Measurements from ENCODE around the gene FCRL4. TPM values are rescaled to one million over a fixed set of nuclear protein-coding genes. Genes with fewer than 3 reads are reported as not detected.

Gene FCRL4
- total and polyA plus RNA-seq, 4 donors, result not detected

DNA sequence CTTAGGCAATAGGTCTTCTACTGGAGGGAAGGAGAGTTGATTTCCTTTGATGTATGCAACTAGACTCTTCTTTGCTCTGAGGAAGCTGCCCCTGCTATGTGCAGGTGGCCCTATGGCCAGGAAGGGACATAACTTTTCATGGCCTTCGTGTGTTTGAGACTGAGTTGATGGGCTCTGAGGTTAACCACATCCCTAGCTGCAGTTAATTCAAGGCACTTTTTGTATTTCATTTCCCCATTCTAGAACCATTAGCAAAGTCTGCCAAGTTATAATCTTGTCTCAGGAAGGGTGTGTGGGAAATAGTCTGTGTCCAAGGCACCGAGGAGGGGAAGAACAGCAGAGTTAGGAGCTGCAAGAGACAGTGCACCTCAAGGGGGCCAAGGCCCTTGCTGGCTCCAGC lies 2.5 kb downstream of the FCRL4 start:
- Histone ChIP-seq H3K9me3 (ENCODE audit: control insufficient read depth in 4 of 4, low read length in 3 of 4) (no peaks in the 10 kb centered on the region), H3K27ac (ENCODE audit: low read depth in 1 of 2, low read length in 2 of 2) (no peak overlapping the region), H3K36me3 (ENCODE audit: control insufficient read depth in 4 of 4, insufficient read depth in 3 of 4, low read depth in 1 of 4, low read length in 3 of 4) (no peaks in the 10 kb centered on the region), H3K4me1 (ENCODE audit: control insufficient read depth in 4 of 4, insufficient read depth in 4 of 4, low read length in 3 of 4) (no peaks in the 10 kb centered on the region), H3K27me3 (ENCODE audit: control insufficient read depth in 4 of 4, insufficient read depth in 4 of 4, low read length in 3 of 4) (peaks cover 0 to 3% (median under 1%) of the 10 kb centered on the region in 4 donors), H3K9ac (ENCODE audit: low read depth in 1 of 2, low read length in 2 of 2) (no peak overlapping the region), H3K4me3 (ENCODE audit: low read depth in 1 of 3, low read length in 3 of 3) (no peak overlapping the region)
- TF ChIP-seq YY1 (IDR thresholded peaks at IDR 0.05), result no peak
- no peak for TF ChIP-seq EGR1 (IDR thresholded peaks at IDR 0.05; ENCODE audit: low read depth in 2 of 2)
- no peak for TF ChIP-seq GABPA (IDR thresholded peaks at IDR 0.05 in 1 of 2, conservative IDR thresholded peaks at IDR 0.05 in 1 of 2)
- no peak for TF ChIP-seq ATF3 (IDR thresholded peaks at IDR 0.05)
- no peak for TF ChIP-seq HNF4G (IDR thresholded peaks at IDR 0.05)
- TF ChIP-seq RXRA (IDR thresholded peaks at IDR 0.05), result no peak
- no peak for TF ChIP-seq JUND (IDR thresholded peaks at IDR 0.05)
- no peak for TF ChIP-seq MAX (IDR thresholded peaks at IDR 0.05)
- TF ChIP-seq, protein P1, sequence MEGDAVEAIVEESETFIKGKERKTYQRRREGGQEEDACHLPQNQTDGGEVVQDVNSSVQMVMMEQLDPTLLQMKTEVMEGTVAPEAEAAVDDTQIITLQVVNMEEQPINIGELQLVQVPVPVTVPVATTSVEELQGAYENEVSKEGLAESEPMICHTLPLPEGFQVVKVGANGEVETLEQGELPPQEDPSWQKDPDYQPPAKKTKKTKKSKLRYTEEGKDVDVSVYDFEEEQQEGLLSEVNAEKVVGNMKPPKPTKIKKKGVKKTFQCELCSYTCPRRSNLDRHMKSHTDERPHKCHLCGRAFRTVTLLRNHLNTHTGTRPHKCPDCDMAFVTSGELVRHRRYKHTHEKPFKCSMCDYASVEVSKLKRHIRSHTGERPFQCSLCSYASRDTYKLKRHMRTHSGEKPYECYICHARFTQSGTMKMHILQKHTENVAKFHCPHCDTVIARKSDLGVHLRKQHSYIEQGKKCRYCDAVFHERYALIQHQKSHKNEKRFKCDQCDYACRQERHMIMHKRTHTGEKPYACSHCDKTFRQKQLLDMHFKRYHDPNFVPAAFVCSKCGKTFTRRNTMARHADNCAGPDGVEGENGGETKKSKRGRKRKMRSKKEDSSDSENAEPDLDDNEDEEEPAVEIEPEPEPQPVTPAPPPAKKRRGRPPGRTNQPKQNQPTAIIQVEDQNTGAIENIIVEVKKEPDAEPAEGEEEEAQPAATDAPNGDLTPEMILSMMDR (IDR thresholded peaks at IDR 0.05; ENCODE audit: low read depth, low read length, missing input control), result no peak
- DNase-seq (ENCODE audit: low spot score), result no peak
- 52% methylated on average over 2 of the region's 2 CpGs for WGBS

DNA sequence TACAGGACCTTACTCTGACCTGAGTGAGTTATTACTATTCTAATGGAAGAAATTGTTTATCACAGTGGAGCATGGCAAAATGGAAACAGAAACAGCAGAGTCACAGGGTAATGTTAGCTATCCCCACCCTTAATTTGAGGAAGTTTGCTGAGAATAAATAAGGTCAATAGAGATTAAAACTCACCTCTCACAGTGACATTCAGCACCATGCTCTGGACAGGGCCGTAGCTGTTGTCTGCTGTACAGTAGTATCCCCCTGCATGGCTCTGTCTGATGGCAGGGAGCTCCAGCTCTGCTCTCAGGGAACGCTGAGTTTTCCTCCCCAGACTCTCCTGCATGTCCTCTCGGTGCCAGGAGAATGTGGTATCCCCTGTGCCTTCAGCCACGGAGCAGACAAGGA lies 11.9 kb downstream of the FCRL4 start:
- DNase-seq (ENCODE audit: low spot score), result no peak
- no peak overlapping the region for H3K9ac ChIP-seq (ENCODE audit: low read depth in 1 of 2, low read length in 2 of 2)
- 49% methylated on average over 4 of the region's 4 CpGs for WGBS
- H3K36me3 ChIP-seq (ENCODE audit: control insufficient read depth in 4 of 4, insufficient read depth in 3 of 4, low read depth in 1 of 4, low read length in 3 of 4), result no peaks in the 10 kb centered on the region
- H3K27ac ChIP-seq (ENCODE audit: low read depth in 1 of 2, low read length in 2 of 2), result no peak overlapping the region
- H3K9me3 ChIP-seq (ENCODE audit: control insufficient read depth in 4 of 4, low read length in 3 of 4), result peaks cover 0 to 2% (median 0%) of the 10 kb centered on the region in 4 donors
- peaks cover 0 to 12% (median 2%) of the 10 kb centered on the region in 4 donors for H3K27me3 ChIP-seq (ENCODE audit: control insufficient read depth in 4 of 4, insufficient read depth in 4 of 4, low read length in 3 of 4)
- H3K4me1 ChIP-seq (ENCODE audit: control insufficient read depth in 4 of 4, insufficient read depth in 4 of 4, low read length in 3 of 4), result no peaks in the 10 kb centered on the region
- TF ChIP-seq, protein P2, sequence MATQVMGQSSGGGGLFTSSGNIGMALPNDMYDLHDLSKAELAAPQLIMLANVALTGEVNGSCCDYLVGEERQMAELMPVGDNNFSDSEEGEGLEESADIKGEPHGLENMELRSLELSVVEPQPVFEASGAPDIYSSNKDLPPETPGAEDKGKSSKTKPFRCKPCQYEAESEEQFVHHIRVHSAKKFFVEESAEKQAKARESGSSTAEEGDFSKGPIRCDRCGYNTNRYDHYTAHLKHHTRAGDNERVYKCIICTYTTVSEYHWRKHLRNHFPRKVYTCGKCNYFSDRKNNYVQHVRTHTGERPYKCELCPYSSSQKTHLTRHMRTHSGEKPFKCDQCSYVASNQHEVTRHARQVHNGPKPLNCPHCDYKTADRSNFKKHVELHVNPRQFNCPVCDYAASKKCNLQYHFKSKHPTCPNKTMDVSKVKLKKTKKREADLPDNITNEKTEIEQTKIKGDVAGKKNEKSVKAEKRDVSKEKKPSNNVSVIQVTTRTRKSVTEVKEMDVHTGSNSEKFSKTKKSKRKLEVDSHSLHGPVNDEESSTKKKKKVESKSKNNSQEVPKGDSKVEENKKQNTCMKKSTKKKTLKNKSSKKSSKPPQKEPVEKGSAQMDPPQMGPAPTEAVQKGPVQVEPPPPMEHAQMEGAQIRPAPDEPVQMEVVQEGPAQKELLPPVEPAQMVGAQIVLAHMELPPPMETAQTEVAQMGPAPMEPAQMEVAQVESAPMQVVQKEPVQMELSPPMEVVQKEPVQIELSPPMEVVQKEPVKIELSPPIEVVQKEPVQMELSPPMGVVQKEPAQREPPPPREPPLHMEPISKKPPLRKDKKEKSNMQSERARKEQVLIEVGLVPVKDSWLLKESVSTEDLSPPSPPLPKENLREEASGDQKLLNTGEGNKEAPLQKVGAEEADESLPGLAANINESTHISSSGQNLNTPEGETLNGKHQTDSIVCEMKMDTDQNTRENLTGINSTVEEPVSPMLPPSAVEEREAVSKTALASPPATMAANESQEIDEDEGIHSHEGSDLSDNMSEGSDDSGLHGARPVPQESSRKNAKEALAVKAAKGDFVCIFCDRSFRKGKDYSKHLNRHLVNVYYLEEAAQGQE (IDR thresholded peaks at IDR 0.05), result peak; percentile 90
- TF ChIP-seq YY1 (IDR thresholded peaks at IDR 0.05), result no peak
- H3K4me3 ChIP-seq (ENCODE audit: low read depth in 1 of 3, low read length in 3 of 3), result no peak overlapping the region

- WGBS, result 82% methylated on average over 3 of the region's 3 CpGs
- Histone ChIP-seq H3K27me3 (ENCODE audit: control insufficient read depth in 4 of 4, insufficient read depth in 4 of 4, low read length in 3 of 4) (peaks cover 0 to 8% (median under 1%) of the 10 kb centered on the region in 4 donors), H3K27ac (ENCODE audit: low read depth in 1 of 2, low read length in 2 of 2) (no peak overlapping the region), H3K9ac (ENCODE audit: low read depth in 1 of 2, low read length in 2 of 2) (no peak overlapping the region), H3K36me3 (ENCODE audit: control insufficient read depth in 4 of 4, insufficient read depth in 3 of 4, low read depth in 1 of 4, low read length in 3 of 4) (no peaks in the 10 kb centered on the region), H3K4me3 (ENCODE audit: low read depth in 1 of 3, low read length in 3 of 3) (no peak overlapping the region), H3K4me1 (ENCODE audit: control insufficient read depth in 4 of 4, insufficient read depth in 4 of 4, low read length in 3 of 4) (no peaks in the 10 kb centered on the region), H3K9me3 (ENCODE audit: control insufficient read depth in 4 of 4, low read length in 3 of 4) (peaks cover 0 to 2% (median 0%) of the 10 kb centered on the region in 4 donors)
- no peak for DNase-seq (ENCODE audit: low spot score)
- no peak for TF ChIP-seq HNF4A (conservative IDR thresholded peaks at IDR 0.05)
- no peak for TF ChIP-seq ATF3 (IDR thresholded peaks at IDR 0.05)
- TF ChIP-seq YY1 (IDR thresholded peaks at IDR 0.05), result no peak
- no peak for TF ChIP-seq GABPA (IDR thresholded peaks at IDR 0.05 in 1 of 2, conservative IDR thresholded peaks at IDR 0.05 in 1 of 2)
These were observed 13.4 kb downstream of the FCRL4 start for GRCh38 chr1:157584503-157584902.
